AG20443 (cell line): Measurements from ENCODE around the gene ADGRF4.

ENCODE experiments used
- DNase-seq: peaks from one replicate; pipeline ENCODE4 v3.0.0; 2012; ENCODE audit warnings: low spot score, mixed read lengths

ADGRF4 gene

GRCh38 chr6:47681201-47681990 lies 17.0 kb upstream of the ADGRF4 start:
- no peak for DNase-seq

GRCh38 chr6:47686411-47686810 lies 12.0 kb upstream of the ADGRF4 start:
- no peak for DNase-seq

DNA sequence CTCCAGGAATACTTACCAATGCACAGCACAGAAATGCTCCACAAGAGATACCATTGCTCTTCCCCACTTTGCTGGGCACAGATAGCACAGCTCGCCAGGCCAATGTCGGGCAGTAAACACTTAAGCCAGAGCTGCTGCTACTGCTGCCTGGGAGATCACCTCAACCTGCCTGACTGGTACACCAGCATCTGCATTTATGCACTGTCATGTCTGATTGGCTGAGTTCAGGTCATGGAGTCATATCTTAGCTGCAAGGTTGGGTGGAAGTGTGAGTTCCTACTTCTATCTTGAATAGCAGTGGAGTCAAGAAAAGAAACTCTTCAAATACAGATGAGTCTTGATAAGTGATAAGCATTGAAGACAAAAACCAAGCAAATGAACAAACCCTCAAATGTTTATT lies 10.9 kb upstream of the ADGRF4 start:
- no peak for DNase-seq

DNA sequence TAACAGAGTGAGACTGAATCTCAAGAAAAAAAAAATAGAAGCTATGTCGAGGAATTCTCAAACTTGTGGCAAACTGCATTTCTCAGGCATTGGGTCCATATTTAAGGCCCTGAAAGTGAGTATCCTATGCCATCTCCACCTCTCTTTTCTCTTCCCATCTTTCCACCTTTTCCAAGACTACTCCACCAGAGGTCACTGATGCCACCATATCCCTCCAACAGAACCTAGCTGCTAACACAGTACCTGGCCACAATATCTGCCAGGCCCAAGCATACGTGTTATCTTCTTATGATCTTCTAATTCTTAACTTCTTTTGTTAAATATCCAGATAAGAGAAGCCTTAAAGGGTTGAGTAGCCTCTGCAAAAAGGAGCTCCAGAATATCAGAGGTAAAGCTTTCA lies 8.2 kb upstream of the ADGRF4 start:
- no peak for DNase-seq

DNA sequence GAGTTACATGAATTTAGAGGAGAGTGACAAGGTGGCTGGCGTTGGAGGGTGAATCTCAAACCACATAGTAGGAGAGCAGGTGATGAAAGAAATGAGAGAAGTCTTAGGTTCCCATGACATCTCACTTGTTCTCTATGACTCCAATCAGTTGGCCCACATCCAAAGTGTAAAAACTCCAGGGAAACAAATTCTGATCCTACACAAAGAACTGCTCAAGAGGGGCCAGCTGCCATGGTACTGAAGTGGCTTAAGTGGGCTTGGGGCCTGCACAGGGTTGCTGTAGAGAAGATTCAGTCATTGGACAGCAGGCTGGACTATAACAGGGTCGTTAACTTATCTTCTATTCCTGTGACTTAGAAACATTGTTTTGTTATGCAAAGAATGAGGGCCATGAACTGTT lies 7.6 kb upstream of the ADGRF4 start:
- no peak for DNase-seq

GRCh38 chr6:47697925-47698324 lies 455 bp upstream of the ADGRF4 start:
- no peak for DNase-seq

- peak; percentile 43 for DNase-seq
Observed at GRCh38 chr6:47700053-47700452, 1.7 kb downstream of the ADGRF4 start.

DNA sequence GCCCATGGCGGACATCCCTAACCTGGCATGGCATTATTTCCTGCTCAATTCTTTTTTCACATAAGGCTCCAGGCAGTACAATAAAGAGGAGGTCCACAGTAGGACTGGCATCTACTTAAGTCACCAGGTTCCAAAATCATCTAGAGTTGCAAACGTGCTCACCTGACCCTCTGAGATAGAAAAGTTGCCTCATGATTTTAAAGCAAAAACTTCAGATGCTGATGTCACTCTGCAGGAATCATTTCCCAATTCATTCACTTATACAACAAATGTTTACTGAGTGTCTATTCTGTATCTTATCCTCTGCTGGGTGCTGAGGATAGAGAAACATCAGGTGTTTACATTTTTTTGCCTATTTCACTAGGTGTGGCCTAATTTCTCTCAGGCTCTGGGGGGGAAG lies 2.2 kb downstream of the ADGRF4 start:
- no peak for DNase-seq

DNA sequence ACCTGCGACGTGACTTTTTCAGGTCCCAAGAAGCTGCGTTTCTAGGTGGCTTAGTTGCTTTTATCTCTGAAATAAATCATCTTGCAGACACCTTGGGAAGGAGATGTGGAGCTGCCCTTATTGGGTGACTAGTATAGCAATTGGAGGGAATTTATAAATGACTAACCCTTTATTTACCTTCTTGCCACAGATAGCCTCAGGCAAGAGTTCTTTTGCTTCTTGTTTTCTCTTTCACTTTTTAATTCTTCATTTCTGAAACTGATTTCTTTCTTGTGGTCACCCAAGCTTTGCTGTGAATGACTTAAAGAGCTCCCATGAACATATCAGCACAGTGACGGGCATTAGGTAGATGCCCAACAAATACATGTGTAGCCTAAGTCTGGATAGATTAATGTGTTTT lies 3.0 kb downstream of the ADGRF4 start:
- DNase-seq, result no peak

- DNase-seq, result no peak
Observed at GRCh38 chr6:47709160-47709559, 10.8 kb downstream of the ADGRF4 start.

GRCh38 chr6:47710295-47710694 lies 11.9 kb downstream of the ADGRF4 start:
- no peak for DNase-seq

DNA sequence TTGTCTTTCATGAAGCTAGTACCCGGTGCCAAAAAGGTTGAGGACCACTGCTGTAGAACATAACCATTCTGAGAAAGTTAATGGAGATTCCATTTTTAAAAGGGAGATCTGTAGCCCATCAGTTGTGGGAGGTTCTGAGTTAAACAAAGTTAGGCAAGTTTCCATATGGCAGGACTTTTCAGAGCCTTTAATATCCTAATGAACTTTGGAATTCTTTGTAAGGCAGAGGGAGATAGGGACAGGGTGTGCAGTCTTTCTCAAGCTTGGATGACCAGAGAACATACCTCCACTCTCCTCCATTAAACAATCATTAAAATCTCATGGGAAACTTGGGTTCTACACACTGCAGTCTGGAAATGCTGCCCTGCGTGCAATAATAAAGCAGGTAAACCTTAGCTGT lies 14.8 kb downstream of the ADGRF4 start:
- no peak for DNase-seq

DNA sequence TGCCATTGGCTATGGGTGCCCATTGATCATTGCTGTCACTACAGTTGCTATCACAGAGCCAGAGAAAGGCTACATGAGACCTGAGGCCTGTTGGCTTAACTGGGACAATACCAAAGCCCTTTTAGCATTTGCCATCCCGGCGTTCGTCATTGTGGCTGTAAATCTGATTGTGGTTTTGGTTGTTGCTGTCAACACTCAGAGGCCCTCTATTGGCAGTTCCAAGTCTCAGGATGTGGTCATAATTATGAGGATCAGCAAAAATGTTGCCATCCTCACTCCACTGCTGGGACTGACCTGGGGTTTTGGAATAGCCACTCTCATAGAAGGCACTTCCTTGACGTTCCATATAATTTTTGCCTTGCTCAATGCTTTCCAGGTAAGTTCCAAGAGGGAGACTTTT lies 16.4 kb downstream of the ADGRF4 start:
- DNase-seq, result no peak

GRCh38 chr6:47715782-47716181 lies 17.4 kb downstream of the ADGRF4 start:
- DNase-seq, result no peak

DNA sequence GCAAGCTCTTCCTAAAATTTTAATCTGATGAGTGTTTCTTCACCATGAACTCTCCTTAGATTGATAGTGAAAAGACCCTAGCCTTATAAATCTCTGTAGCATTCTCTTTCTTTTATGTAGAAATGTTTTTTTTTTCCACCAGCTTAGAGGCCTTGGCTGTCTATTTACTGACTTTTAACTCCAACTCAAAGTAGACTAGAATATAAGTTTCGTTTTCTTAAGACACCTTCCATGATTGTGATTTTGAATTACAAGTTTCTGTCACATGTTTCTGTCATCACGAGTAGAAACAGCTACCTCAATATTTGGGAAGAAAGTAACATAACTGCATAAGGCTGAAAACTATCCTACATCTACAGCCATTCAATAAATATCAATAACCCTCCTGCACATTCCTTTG lies 17.8 kb downstream of the ADGRF4 start:
- DNase-seq, result no peak

GRCh38 chr6:47718571-47718970 lies 20.2 kb downstream of the ADGRF4 start:
- DNase-seq, result no peak

DNA sequence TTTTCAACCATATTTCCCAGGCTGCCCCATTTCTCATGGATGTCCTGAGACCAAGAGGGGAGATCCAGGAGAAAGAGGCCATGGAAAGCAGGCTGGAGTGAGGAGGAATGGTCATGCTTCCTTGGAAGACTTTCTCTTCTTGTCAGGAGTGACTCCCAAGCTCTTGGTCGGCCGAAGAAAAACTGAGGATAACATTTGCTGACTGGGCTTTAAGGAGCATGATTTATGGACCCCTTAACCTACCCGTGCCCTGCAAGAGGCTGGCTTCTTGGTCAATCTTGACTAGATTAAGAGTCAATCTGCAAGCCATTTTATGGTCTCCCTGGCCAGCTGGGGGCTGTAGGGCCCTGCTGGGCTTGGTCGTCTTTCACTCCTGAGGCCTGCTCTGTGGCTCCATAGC lies 22.8 kb downstream of the ADGRF4 start:
- DNase-seq, result no peak

- DNase-seq, result no peak
Observed at GRCh38 chr6:47722194-47722593, 23.8 kb downstream of the ADGRF4 start.

DNA sequence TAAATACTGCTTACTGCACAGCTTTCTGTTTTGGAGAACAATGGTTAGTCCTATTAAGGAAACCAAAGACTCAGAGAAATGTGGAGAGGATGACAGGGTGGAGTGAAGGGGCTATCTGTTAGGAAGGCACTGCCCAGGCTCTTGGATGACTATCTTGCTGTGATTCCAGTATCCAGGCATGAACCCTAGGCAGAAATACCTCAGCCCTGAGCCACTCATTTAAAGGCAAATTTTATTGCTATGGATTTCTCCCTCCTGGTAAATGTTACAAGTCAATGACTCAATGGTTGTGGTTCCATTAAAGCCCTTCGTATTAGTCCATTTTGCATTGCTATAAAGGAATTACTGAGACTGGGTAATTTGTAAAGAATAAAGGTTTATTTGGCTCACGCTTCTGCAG lies 25.9 kb downstream of the ADGRF4 start:
- no peak for DNase-seq

- DNase-seq, result no peak
Observed at GRCh38 chr6:47727391-47727790, 29.0 kb downstream of the ADGRF4 start.

DNA sequence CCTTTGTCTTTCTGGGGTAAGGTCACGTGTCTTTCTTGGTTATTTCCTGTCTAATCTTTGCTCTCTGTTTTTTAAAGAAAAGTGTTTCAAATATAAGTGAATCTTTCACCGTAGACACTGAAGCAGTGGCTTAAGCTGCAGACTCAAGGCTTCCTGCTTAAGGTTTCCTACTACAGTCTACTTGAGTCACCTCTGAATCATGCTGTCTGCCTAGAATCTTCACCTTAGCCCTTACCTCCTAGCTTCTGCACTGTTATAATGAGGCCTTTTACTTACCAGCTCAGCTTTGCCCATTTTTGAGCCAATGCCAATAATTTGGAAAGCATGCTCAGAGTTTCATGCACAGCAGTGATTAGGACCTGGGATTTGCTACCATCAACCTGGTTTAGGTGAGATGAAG lies 30.6 kb downstream of the ADGRF4 start:
- DNase-seq, result no peak

GRCh38 chr6:47729457-47729856 lies 31.1 kb downstream of the ADGRF4 start:
- DNase-seq, result no peak

- no peak for DNase-seq
Observed at GRCh38 chr6:47733879-47734558, 35.6 kb downstream of the ADGRF4 start.
